Prostate gland (tissue), 2 donors: ENCODE results near the gene ITIH1.

Experiments
- POLR2AphosphoS5 ChIP-seq: sonication (generic); formaldehyde crosslinking; IDR thresholded peaks from one replicate; pipeline ENCODE4 v1.6.1; 2017; ENCODE audit warnings: antibody characterized with exemption
- TF ChIP-seq, protein P1 (sequence below), 4 experiments: fragments of 200-600 bp in 2 of 4; fragments of 450-650 bp in 2 of 4; sonication (generic) in 2 of 4; IDR thresholded peaks; 1 replicate in 3 of 4; 2 replicates in 1 of 4; pipeline ENCODE4 v1.5.1; 2016 to 2019; ENCODE audit warnings: antibody characterized with exemption in 4 of 4, mild to moderate bottlenecking in 2 of 4, moderate library complexity in 2 of 4

DNA sequence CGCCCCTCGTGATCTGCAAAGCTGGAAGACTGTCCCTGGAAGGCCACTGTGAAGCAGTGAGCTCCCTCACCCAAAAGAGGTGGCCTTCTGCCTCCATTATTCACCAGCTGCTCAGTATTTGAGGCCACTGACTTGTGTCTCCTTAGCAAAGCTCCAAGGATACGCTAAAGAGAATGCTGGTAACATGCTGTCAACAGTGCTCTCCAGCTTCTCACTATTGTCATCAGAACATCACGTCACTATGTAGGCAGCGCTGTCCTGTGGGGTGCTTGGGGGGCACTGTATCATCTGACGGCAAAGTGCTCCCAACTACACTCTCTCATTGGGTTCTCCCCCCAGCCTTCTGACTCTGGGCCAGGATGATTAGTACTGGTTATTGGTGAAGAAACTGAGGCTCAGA, 38.8 kb downstream of the ITIH1 start:
- TF ChIP-seq, protein P1, sequence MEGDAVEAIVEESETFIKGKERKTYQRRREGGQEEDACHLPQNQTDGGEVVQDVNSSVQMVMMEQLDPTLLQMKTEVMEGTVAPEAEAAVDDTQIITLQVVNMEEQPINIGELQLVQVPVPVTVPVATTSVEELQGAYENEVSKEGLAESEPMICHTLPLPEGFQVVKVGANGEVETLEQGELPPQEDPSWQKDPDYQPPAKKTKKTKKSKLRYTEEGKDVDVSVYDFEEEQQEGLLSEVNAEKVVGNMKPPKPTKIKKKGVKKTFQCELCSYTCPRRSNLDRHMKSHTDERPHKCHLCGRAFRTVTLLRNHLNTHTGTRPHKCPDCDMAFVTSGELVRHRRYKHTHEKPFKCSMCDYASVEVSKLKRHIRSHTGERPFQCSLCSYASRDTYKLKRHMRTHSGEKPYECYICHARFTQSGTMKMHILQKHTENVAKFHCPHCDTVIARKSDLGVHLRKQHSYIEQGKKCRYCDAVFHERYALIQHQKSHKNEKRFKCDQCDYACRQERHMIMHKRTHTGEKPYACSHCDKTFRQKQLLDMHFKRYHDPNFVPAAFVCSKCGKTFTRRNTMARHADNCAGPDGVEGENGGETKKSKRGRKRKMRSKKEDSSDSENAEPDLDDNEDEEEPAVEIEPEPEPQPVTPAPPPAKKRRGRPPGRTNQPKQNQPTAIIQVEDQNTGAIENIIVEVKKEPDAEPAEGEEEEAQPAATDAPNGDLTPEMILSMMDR (IDR thresholded peaks at IDR 0.05) = no peak
- TF ChIP-seq POLR2AphosphoS5 = no peak
